BLaER1 treated with 17β-estradiol and CSF1 and Interleukin-3, amounts not matched to agents 10 nM and 100 nM (cell line): ENCODE measurements around the gene GPR83.
"Not testable (repeated sequence)": the region's sequence is repeated elsewhere in the genome, so short reads cannot be mapped to it uniquely, and the experiment has no call there.

ENCODE experiments used
- H3K27ac ChIP-seq, 11 experiments: shearing (Covaris generic); formaldehyde crosslinking; 2 replicates each; pipeline ENCODE4 v1.8.1; 2022
- H3K27me3 ChIP-seq, 11 experiments: shearing (Covaris generic); formaldehyde crosslinking; 2 replicates each; pipeline ENCODE4 v1.8.1; 2022
- H3K36me3 ChIP-seq, 11 experiments: shearing (Covaris generic); formaldehyde crosslinking; 2 replicates each; pipeline ENCODE4 v1.8.1; 2022
- H3K4me1 ChIP-seq, 10 experiments: shearing (Covaris generic); formaldehyde crosslinking; 2 replicates each; pipeline ENCODE4 v1.8.1; 2022
- H3K4me2 ChIP-seq, 11 experiments: shearing (Covaris generic); formaldehyde crosslinking; 2 replicates each; pipeline ENCODE4 v1.8.1; 2022
- H3K4me3 ChIP-seq, 10 experiments: shearing (Covaris generic); formaldehyde crosslinking; 2 replicates each; pipeline ENCODE4 v1.8.1; 2022
- H3K9ac ChIP-seq, 11 experiments: shearing (Covaris generic); formaldehyde crosslinking; 2 replicates each; pipeline ENCODE4 v1.8.1; 2022
- H3K9me3 ChIP-seq, 11 experiments: shearing (Covaris generic); formaldehyde crosslinking; replicated peaks in 1 of 11; 2 replicates each; pipeline ENCODE4 v1.8.1; 2022
- H4K20me1 ChIP-seq, 11 experiments: shearing (Covaris generic); formaldehyde crosslinking; 2 replicates each; pipeline ENCODE4 v1.8.1; 2022
- Cebpa-rat ChIP-seq, 11 experiments: shearing (Covaris generic); IDR thresholded peaks; 2 replicates each; pipeline ENCODE4 v1.8.1; 2022

GPR83 gene

GRCh38 chr11:94398101-94398500, 3.1 kb downstream of the GPR83 start:
- Histone ChIP-seq H3K9ac (no peak overlapping the region), H3K27ac (no peak overlapping the region), H4K20me1 (no peaks in the 10 kb centered on the region), H3K36me3 (no peaks in the 10 kb centered on the region; a peak in 1 of 22 replicates), H3K4me1 (no peaks in the 10 kb centered on the region), H3K9me3 (peaks cover 8 to 23% (median 19%) of the 10 kb centered on the region in 11 experiments; a peak in 20 of 22 replicates), H3K4me2 (no peak overlapping the region), H3K27me3 (0 out of 22 replicates have a peak, but pooled peaks cover 0 to 4% (median 0%) of the 10 kb centered on the region in 11 experiments), H3K4me3 (no peak overlapping the region)
- TF ChIP-seq Cebpa-rat (IDR thresholded peaks at IDR 0.05) = no peak

- H3K4me3 ChIP-seq = no peak overlapping the region
- H3K9ac ChIP-seq = no peak overlapping the region
- no peak overlapping the region for H3K27ac ChIP-seq
- no peaks in the 10 kb centered on the region for H3K4me1 ChIP-seq
- 0 out of 22 replicates have a peak, but pooled peaks cover 0 to 4% (median 0%) of the 10 kb centered on the region in 11 experiments for H3K27me3 ChIP-seq
- H3K4me2 ChIP-seq = no peak overlapping the region
- H4K20me1 ChIP-seq = no peaks in the 10 kb centered on the region
- H3K9me3 ChIP-seq = peaks cover 4 to 8% (median 6%) of the 10 kb centered on the region in 11 experiments; a peak in 19 of 22 replicates
- H3K36me3 ChIP-seq = no peaks in the 10 kb centered on the region; a peak in 1 of 22 replicates
- no peak for TF ChIP-seq Cebpa-rat (IDR thresholded peaks at IDR 0.05)
Observed at GRCh38 chr11:94396282-94396681, 4.9 kb downstream of the GPR83 start.

- not testable (repeated sequence) for H3K9ac ChIP-seq, H3K36me3 ChIP-seq, H3K9me3 ChIP-seq, H3K4me1 ChIP-seq, H3K27me3 ChIP-seq, H4K20me1 ChIP-seq, H3K4me2 ChIP-seq, H3K4me3 ChIP-seq, H3K27ac ChIP-seq
Observed at GRCh38 chr11:94391937-94392336, 9.3 kb downstream of the GPR83 start.

- H3K9me3 ChIP-seq = peaks cover 0 to 4% (median 0%) of the 10 kb centered on the region in 11 experiments; a peak in 2 of 22 replicates
- H3K9ac ChIP-seq = no peak overlapping the region
- H3K27me3 ChIP-seq = no peaks in the 10 kb centered on the region
- no peaks in the 10 kb centered on the region for H4K20me1 ChIP-seq
- no peak overlapping the region for H3K4me3 ChIP-seq
- H3K4me1 ChIP-seq = no peaks in the 10 kb centered on the region
- TF ChIP-seq Cebpa-rat (IDR thresholded peaks at IDR 0.05) = no peak
- no peak overlapping the region for H3K27ac ChIP-seq
- no peak overlapping the region for H3K4me2 ChIP-seq
- no peaks in the 10 kb centered on the region for H3K36me3 ChIP-seq
Observed at GRCh38 chr11:94379613-94380012, 21.6 kb downstream of the GPR83 start.

GRCh38 chr11:94376841-94377240, 24.4 kb downstream of the GPR83 start:
- Histone ChIP-seq H4K20me1 (no peaks in the 10 kb centered on the region), H3K9ac (no peak overlapping the region), H3K4me3 (no peak overlapping the region), H3K4me1 (no peaks in the 10 kb centered on the region), H3K4me2 (no peak overlapping the region), H3K27me3 (no peaks in the 10 kb centered on the region), H3K36me3 (no peaks in the 10 kb centered on the region), H3K27ac (no peak overlapping the region), H3K9me3 (no peaks in the 10 kb centered on the region; a peak in 1 of 22 replicates)
- TF ChIP-seq Cebpa-rat (IDR thresholded peaks at IDR 0.05) = no peak

- H3K27me3 ChIP-seq, H3K27ac ChIP-seq, H3K4me3 ChIP-seq, H3K4me2 ChIP-seq, H3K9ac ChIP-seq, H3K36me3 ChIP-seq, H3K4me1 ChIP-seq, H4K20me1 ChIP-seq: not testable (repeated sequence)
- H3K9me3 ChIP-seq = peaks cover 10 to 22% (median 16%) of the 10 kb centered on the region in 11 experiments; a peak in 21 of 22 replicates
Observed at GRCh38 chr11:94370576-94370975, 30.6 kb downstream of the GPR83 start.

- not testable (repeated sequence) for H3K4me2 ChIP-seq, H4K20me1 ChIP-seq, H3K9me3 ChIP-seq, H3K9ac ChIP-seq, H3K36me3 ChIP-seq, H3K4me1 ChIP-seq, H3K27me3 ChIP-seq, H3K27ac ChIP-seq, H3K4me3 ChIP-seq
Observed at GRCh38 chr11:94350850-94351563, 50.2 kb downstream of the GPR83 start.

- not testable (repeated sequence) for H3K27me3 ChIP-seq, H3K36me3 ChIP-seq, H3K4me3 ChIP-seq, H3K9ac ChIP-seq, H3K4me1 ChIP-seq, H3K4me2 ChIP-seq, H3K27ac ChIP-seq, H4K20me1 ChIP-seq
- H3K9me3 ChIP-seq = peaks cover 4 to 11% (median 7%) of the 10 kb centered on the region in 11 experiments; a peak in 12 of 22 replicates
Observed at GRCh38 chr11:94346311-94346710, 54.9 kb downstream of the GPR83 start.

GRCh38 chr11:94343495-94343894, 57.7 kb downstream of the GPR83 start:
- Histone ChIP-seq H4K20me1 (no peaks in the 10 kb centered on the region), H3K4me1 (no peaks in the 10 kb centered on the region), H3K36me3 (no peaks in the 10 kb centered on the region), H3K9me3 (peaks cover 4 to 16% (median 7%) of the 10 kb centered on the region in 11 experiments; a peak in 12 of 22 replicates), H3K27me3 (no peaks in the 10 kb centered on the region), H3K4me3 (no peak overlapping the region), H3K4me2 (no peak overlapping the region), H3K27ac (no peak overlapping the region), H3K9ac (no peak overlapping the region)
- no peak for TF ChIP-seq Cebpa-rat (IDR thresholded peaks at IDR 0.05)

GRCh38 chr11:94342250-94342649, 59.0 kb downstream of the GPR83 start:
- Histone ChIP-seq H3K4me2 (no peak overlapping the region), H3K9ac (no peak overlapping the region), H3K4me3 (no peak overlapping the region), H3K4me1 (no peaks in the 10 kb centered on the region), H3K9me3 (peaks cover 4 to 16% (median 7%) of the 10 kb centered on the region in 11 experiments; a peak in 12 of 22 replicates), H3K36me3 (no peaks in the 10 kb centered on the region), H3K27ac (no peak overlapping the region), H4K20me1 (no peaks in the 10 kb centered on the region), H3K27me3 (no peaks in the 10 kb centered on the region)
- TF ChIP-seq Cebpa-rat (IDR thresholded peaks at IDR 0.05) = no peak
